GM19324 (cell line): ENCODE data around the gene LYPD3.

Experiments
- ATAC-seq: cut with Tn5 transposase; IDR thresholded peaks from one replicate; pipeline ENCODE4 v1.9.1; 2021; ENCODE audit warnings: mild to moderate bottlenecking, moderate library complexity; ENCODE audit not compliant: unreplicated experiment, low FRiP score

The LYPD3 gene

GRCh38 chr19:43488179-43488578 lies 22.8 kb upstream of the LYPD3 start:
- ATAC-seq: no peak

DNA sequence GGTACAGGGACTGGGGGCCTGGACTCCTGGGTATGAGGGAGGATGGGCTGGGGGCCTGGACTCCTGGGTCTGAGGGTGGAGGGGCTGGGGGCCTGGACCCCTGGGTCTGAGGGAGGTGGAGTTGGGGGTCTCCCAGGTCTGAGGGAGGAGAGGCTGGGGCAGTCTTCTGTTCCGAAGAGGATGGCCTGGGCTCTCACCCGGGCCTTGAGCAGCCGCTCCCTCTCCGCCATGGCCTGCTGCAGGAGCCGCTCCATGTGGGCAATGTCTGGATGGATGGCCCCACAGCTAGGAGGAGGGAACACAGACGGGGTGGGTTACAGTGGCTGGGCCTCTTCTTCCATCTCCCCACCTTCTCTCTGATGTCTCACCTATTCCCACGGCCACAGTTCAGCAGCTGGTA lies 21.0 kb upstream of the LYPD3 start:
- ATAC-seq: no peak

- no peak for ATAC-seq
Observed at GRCh38 chr19:43485951-43486350, 20.5 kb upstream of the LYPD3 start.

DNA sequence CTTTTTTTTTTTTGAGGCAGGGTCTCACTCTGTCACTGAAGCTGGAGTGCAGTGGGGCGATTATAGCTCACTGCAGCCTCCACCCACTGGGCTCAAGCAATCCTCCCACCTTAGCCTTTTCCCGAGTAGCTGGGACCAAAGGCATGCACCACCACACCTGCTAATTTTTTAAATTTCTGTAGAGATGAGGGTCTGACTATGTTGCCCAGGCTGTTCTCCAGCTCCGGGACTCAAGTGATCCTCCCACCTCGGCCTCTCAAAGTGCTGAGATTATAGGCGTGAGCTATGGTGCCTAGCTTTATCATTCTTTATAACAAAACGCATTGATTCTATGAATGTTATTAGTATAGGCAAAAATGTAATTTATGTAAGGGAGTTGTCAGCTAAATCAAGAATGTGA lies 17.9 kb upstream of the LYPD3 start:
- no peak for ATAC-seq

GRCh38 chr19:43482193-43482592 lies 16.8 kb upstream of the LYPD3 start:
- ATAC-seq: no peak

DNA sequence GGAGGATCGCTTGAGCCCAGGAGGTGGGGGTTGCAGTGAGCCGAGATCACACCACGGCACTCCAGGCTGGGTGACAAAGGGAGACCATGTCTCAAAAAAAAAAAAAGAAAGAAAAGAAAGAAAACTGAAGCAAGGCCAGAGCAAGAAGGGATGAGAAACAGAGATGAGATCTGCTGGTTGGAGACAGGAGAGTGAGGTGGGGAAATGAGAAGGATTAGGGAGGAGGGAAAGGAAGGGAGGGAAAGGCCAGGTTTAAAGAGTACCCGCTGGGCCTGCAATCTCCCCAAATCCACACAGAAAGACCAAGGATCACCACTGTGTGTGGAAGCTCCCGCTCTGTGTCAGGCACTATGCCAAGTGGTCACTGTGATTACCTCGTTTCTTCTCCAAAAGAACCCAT lies 16.3 kb upstream of the LYPD3 start:
- no peak for ATAC-seq

GRCh38 chr19:43480574-43480973 lies 15.2 kb upstream of the LYPD3 start:
- no peak for ATAC-seq

DNA sequence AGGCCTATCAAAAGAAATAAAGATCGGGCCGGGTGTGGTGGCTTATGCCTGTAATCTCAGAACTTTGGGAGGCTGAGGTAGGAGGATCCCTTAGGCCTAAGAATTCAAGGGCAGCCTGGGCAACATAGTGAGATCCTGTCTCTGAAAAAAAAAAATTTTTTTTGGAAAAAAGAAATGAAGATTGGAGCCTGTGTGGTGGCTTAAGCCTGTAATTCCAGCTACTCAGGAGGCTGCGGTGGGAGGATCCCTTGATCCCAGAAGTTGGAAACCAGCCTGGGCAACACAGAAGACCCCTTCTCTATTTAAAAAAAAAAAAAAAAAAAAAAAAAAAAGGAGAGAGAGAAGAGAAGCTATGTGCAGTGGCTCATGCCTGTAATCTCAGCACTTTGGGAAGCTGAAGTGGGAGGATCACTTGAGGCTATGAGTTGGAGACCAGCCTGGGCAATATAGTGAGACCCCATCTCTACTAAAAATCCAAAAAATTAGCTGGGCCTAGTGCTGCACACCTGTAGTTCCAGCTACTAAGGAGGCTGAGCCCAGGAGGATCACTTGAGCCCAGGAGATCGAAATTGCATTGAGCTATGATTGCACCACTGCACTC lies 14.7 kb upstream of the LYPD3 start:
- no peak for ATAC-seq

DNA sequence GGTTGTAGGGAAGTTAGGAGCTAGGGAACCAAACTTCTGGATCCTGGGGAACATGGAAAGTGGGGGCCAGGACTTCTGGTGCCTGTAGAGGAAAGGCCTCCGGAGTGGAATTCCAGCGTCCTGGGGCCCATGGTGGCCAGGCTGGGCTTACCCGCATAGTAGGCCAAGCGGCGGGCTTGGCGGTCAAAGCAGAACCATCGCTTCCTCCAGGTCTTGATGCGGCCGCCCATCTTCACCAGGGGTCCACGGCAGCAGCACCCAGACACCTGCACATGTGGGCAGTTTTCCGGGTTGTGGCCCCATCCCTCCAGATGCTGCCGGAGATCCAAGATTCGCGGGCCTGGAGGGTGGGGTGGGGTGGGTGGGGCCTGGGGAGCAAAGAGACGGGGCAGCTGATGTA lies 13.8 kb upstream of the LYPD3 start:
- no peak for ATAC-seq

DNA sequence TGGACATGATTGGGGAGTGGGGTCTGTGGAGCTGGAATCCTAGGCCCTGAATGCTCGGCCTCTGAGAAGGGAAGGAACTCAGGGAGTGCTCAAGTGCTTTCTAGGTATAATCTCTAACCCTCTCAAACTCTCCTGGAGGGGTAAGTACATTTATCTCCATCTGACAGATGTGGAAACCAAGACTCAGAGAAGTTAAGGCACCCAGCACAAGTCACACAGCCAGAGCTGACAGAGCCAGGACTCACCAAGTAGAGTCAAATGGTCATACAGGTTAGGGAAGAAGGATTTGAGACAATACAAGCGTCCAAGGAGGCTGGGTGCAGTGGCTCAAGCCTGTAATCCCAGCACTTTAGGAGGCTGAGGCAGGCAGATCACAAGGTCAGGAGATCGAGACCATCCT lies 12.9 kb upstream of the LYPD3 start:
- no peak for ATAC-seq

DNA sequence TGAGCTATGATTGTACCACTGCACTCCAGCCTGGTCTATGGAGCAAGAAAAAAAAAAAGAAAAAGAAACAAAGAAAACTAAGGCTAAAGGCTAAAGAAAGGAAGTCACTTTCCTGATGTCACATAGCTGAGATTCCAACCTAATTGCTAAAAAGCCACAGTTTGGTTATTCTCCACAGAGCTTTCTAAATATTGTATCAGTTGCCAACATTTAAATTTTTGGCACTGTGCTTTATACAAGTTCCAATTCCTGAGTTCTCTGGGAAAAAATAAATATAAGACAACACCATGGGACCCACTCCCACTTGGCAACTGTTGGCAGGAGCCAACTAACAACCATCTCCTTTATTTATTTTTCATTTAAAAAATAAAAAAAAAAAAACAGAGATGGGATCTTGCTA lies 11.2 kb upstream of the LYPD3 start:
- ATAC-seq: no peak

DNA sequence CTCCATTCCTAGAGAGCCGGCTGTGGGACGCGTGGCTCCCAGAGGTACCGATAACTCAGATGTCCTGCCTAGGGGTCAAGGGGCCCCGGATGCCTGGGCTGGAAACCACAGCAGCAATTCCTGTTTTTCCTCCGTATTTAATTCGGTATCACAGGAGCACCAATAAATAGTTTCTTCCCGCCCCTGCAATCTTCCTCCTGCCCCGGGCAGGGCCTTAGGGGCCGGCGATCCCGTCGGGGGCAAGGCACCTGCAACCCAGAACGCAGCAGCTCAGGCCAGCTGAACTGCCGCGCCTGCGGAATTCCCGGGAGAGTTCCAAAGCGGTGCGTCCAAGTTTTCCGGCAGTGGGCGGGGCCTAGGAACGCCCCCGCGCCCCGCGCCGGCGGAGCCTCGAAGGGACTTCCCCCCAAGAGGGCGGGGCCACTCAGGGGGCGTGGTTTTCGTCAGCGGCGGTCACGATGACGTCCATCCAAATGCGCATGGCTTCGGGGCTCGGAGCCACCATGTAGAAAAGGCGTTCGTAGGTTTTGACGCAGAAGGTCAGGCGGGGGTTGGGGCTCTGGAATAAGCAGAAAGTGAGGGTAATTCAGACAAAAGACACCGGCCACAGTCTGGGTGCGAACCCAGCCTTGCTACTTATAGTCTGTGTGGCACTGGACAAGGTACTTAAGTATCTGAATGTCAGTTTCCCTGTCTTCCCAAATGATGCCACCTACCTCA lies 9.7 kb upstream of the LYPD3 start:
- ATAC-seq: no peak

DNA sequence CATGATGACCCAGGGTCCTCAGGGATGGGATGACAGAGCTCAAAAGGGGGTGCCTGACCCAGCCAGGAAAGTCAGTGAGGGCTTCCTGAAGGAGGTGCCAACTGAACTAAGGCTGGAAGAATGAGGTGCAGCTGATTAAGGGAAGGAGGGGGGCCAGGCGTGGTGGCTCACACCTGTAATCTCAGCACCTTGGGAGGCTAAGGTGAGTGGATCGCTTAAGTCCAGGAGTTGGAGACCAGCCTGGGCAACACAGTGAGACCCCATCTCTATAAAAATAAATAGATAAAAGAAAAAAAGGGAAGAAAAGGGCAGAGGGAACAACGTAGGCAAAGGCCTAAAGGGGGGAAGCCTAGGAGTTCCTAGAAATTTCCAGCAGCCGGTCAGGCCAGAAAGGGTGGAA lies 9.1 kb upstream of the LYPD3 start:
- no peak for ATAC-seq

- no peak for ATAC-seq
Observed at GRCh38 chr19:43471091-43471490, 5.7 kb upstream of the LYPD3 start.

DNA sequence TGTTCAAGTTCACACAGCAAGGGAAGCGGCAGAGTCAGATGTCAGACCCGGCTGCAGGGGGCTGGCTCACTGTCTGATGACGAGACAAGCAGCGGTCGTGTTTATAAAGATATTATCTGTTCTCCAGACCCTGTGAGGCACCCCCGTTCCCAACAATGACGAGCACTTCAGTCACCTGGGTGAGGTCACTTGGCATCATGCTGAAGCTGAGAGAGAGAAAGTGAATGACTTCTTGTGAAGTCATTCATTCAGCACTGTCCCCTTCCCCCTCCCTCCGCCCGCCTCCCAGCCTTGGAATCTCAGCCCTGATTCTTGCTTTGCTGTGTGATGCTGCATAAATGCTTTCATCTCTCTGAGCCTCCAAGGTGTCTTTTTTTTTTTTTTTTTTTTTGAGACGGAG lies 4.9 kb upstream of the LYPD3 start:
- no peak for ATAC-seq

DNA sequence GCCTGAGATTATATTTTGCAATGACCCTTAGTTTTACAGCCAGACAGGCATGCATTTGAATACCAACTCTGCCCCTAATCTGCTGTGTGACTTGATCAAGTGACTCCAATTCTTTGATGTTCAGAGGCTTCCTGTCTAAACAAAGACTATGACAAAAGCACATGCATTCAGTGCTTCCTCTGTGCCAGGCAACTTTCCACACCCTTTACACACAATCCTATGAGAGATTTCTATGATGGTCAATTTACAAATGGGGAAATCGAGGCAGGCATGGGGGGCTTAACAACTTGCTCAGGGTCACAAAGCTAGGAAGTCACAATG lies 3.7 kb upstream of the LYPD3 start:
- no peak for ATAC-seq

- ATAC-seq: no peak
Observed at GRCh38 chr19:43468354-43469159, 3.1 kb upstream of the LYPD3 start.

GRCh38 chr19:43467730-43468129 lies 2.3 kb upstream of the LYPD3 start:
- ATAC-seq: no peak

DNA sequence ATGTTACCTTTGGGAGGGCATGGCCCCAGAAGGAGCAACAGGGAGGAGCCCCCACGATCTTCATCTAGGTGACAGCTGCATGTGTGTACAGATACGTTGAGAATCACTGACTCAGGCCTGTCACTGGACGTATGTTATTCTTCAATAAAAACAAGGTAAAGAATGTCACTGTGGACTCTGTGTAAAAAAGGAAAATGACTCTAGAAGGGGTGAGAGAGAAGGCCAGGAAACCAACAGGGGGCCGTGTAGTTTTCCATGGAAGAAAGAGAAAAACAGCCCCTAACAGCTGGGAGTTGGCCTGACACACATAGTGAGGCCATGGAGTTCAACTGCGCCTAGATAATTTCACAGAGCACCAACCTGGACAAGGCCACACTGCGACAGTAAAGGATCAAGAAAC lies 1.9 kb upstream of the LYPD3 start:
- ATAC-seq: no peak

- no peak for ATAC-seq
Observed at GRCh38 chr19:43466793-43467192, 1.4 kb upstream of the LYPD3 start.

- peak; percentile 15 for ATAC-seq
Observed at GRCh38 chr19:43464134-43464775, 1.2 kb downstream of the LYPD3 start.
